Measurements from ENCODE around the gene PDE6B.

The PDE6B gene

GRCh38 chr4:714087-714486 lies 88.7 kb downstream of the PDE6B start:
- no peak overlapping the region for H3K4me3 ChIP-seq
- H3K9me3 ChIP-seq (ENCODE audit: low read depth, low read length): no peaks in the 10 kb centered on the region
- TF ChIP-seq EZH2 (IDR thresholded peaks at IDR 0.05): no peak
- TF ChIP-seq POLR2AphosphoS5 (IDR thresholded peaks at IDR 0.05; ENCODE audit: borderline replicate concordance, low read depth, low read length): no peak
- no peak for TF ChIP-seq FOXP2 (optimal IDR thresholded peaks at IDR 0.05; ENCODE audit: control extremely low read depth, extremely low read length, insufficient read depth)
- peaks cover 36% of the 10 kb centered on the region for H3K36me3 ChIP-seq (ENCODE audit: insufficient read depth, low read length)
- H3K27ac ChIP-seq: no peak overlapping the region
- no peak overlapping the region for H3K9ac ChIP-seq (ENCODE audit: insufficient read length)
- DNase-seq (ENCODE audit: low read depth, low spot score): no peak

GRCh38 chr4:717601-718320 lies 92.4 kb downstream of the PDE6B start:
- Histone ChIP-seq H3K36me3 (ENCODE audit: insufficient read depth, low read length) (peaks cover 20% of the 10 kb centered on the region), H3K4me3 (no peak overlapping the region), H3K9me3 (ENCODE audit: low read depth, low read length) (no peaks in the 10 kb centered on the region), H3K27ac (no peak overlapping the region), H3K9ac (ENCODE audit: insufficient read length) (no peak overlapping the region)
- TF ChIP-seq FOXP2 (optimal IDR thresholded peaks at IDR 0.05; ENCODE audit: control extremely low read depth, extremely low read length, insufficient read depth) (no peak), EZH2 (IDR thresholded peaks at IDR 0.05) (no peak), POLR2AphosphoS5 (IDR thresholded peaks at IDR 0.05; ENCODE audit: borderline replicate concordance, low read depth, low read length) (no peak)
- DNase-seq (ENCODE audit: low read depth, low spot score): no peak

GRCh38 chr4:718460-718859 lies 93.1 kb downstream of the PDE6B start:
- TF ChIP-seq POLR2AphosphoS5 (IDR thresholded peaks at IDR 0.05; ENCODE audit: borderline replicate concordance, low read depth, low read length) (no peak), FOXP2 (optimal IDR thresholded peaks at IDR 0.05; ENCODE audit: control extremely low read depth, extremely low read length, insufficient read depth) (no peak), EZH2 (IDR thresholded peaks at IDR 0.05) (no peak)
- H3K27ac ChIP-seq: 0 out of 2 replicates have a peak overlapping the region, but pooled peaks have one; percentile 13
- H3K4me3 ChIP-seq: no peak overlapping the region
- DNase-seq (ENCODE audit: low read depth, low spot score): no peak
- peaks cover 26% of the 10 kb centered on the region for H3K36me3 ChIP-seq (ENCODE audit: insufficient read depth, low read length)
- H3K9ac ChIP-seq (ENCODE audit: insufficient read length): no peak overlapping the region
- no peaks in the 10 kb centered on the region for H3K9me3 ChIP-seq (ENCODE audit: low read depth, low read length)
